Measurements from ENCODE around the gene MEIOB.

- TF ChIP-seq EZH2 (IDR thresholded peaks at IDR 0.05; ENCODE audit: low read length, unreplicated experiment) (no peak), CTCF (conservative IDR thresholded peaks at IDR 0.05; ENCODE audit: low read depth, low read length) (no peak)
Measured at GRCh38 chr16:1788708-1789100, 83.3 kb downstream of the MEIOB start.
